ENCODE measurements around the gene MILR1. TPM values are rescaled to one million over a fixed set of nuclear protein-coding genes. Genes with fewer than 3 reads are reported as not detected.
A peak's percentile ranks its signal among the peaks of the same experiment; 100 is the strongest.
"Not testable (repeated sequence)": the region's sequence is repeated elsewhere in the genome, so short reads cannot be mapped to it uniquely, and the experiment has no call there.

Gene MILR1
- total and polyA plus RNA-seq, 4 donors: 1.2 to 3.8 (median 1.9) TPM

GRCh38 chr17:64495300-64495699 is 46.4 kb downstream of the MILR1 start:
- Histone ChIP-seq H3K36me3 (ENCODE audit: control insufficient read depth in 4 of 4, insufficient read depth in 3 of 4, low read depth in 1 of 4, low read length in 3 of 4) (peaks cover 6 to 30% (median 22%) of the 10 kb centered on the region in 4 donors), H3K4me1 (ENCODE audit: control insufficient read depth in 4 of 4, insufficient read depth in 4 of 4, low read length in 3 of 4) (peaks cover 6 to 41% (median 32%) of the 10 kb centered on the region in 4 donors)
- H3K27ac ChIP-seq (ENCODE audit: low read depth in 1 of 2, low read length in 2 of 2); DNase-seq (ENCODE audit: low spot score); H3K27me3 ChIP-seq (ENCODE audit: control insufficient read depth in 4 of 4, insufficient read depth in 4 of 4, low read length in 3 of 4); H3K9me3 ChIP-seq (ENCODE audit: control insufficient read depth in 4 of 4, low read length in 3 of 4); H3K9ac ChIP-seq (ENCODE audit: low read depth in 1 of 2, low read length in 2 of 2); H3K4me3 ChIP-seq (ENCODE audit: low read depth in 1 of 3, low read length in 3 of 3): not testable (repeated sequence)
- WGBS: 93% methylated on average over 5 of the region's 5 CpGs

- peak overlapping the region; percentile 4 to 36 for H3K9ac ChIP-seq (ENCODE audit: low read depth in 1 of 2, low read length in 2 of 2)
- no peaks in the 10 kb centered on the region for H3K27me3 ChIP-seq (ENCODE audit: control insufficient read depth in 4 of 4, insufficient read depth in 4 of 4, low read length in 3 of 4)
- no peak for TF ChIP-seq ZBTB33 (IDR thresholded peaks at IDR 0.05)
- TF ChIP-seq FOXA1 (IDR thresholded peaks at IDR 0.05): no peak
- no peak for TF ChIP-seq NR2F2 (IDR thresholded peaks at IDR 0.05)
- no peak for TF ChIP-seq HNF4G (IDR thresholded peaks at IDR 0.05)
- TF ChIP-seq ATF3 (IDR thresholded peaks at IDR 0.05): no peak
- TF ChIP-seq GABPA (IDR thresholded peaks at IDR 0.05 in 1 of 2, conservative IDR thresholded peaks at IDR 0.05 in 1 of 2): no peak
- TF ChIP-seq CTCF (IDR thresholded peaks at IDR 0.05; ENCODE audit: low read depth, low read length, missing input control): no peak
- TF ChIP-seq RAD21 (IDR thresholded peaks at IDR 0.05): no peak
- TF ChIP-seq SP1 (IDR thresholded peaks at IDR 0.05): no peak
- no peak for TF ChIP-seq YY1 (IDR thresholded peaks at IDR 0.05)
- no peak for TF ChIP-seq EGR1 (IDR thresholded peaks at IDR 0.05; ENCODE audit: low read depth in 2 of 2)
- TF ChIP-seq JUND (IDR thresholded peaks at IDR 0.05): no peak
- TF ChIP-seq HNF4A (conservative IDR thresholded peaks at IDR 0.05): no peak
- no peak for TF ChIP-seq RXRA (IDR thresholded peaks at IDR 0.05)
- TF ChIP-seq TAF1 (conservative IDR thresholded peaks at IDR 0.05): no peak
- TF ChIP-seq FOXA2 (IDR thresholded peaks at IDR 0.05): no peak
- TF ChIP-seq MAX (IDR thresholded peaks at IDR 0.05): no peak
- no peak for TF ChIP-seq REST (IDR thresholded peaks at IDR 0.05)
- H3K27ac ChIP-seq (ENCODE audit: low read depth in 1 of 2, low read length in 2 of 2): peak overlapping the region; percentile 83 to 90
- peaks cover 8 to 49% (median 36%) of the 10 kb centered on the region in 4 donors for H3K4me1 ChIP-seq (ENCODE audit: control insufficient read depth in 4 of 4, insufficient read depth in 4 of 4, low read length in 3 of 4)
- peak overlapping the region; percentile 88 to 94 (median 93) for H3K4me3 ChIP-seq (ENCODE audit: low read depth in 1 of 3, low read length in 3 of 3)
- WGBS: 1% methylated on average over 20 of the region's 20 CpGs
- no peak for DNase-seq (ENCODE audit: low spot score)
- H3K36me3 ChIP-seq (ENCODE audit: control insufficient read depth in 4 of 4, insufficient read depth in 3 of 4, low read depth in 1 of 4, low read length in 3 of 4): peaks cover 8 to 36% (median 30%) of the 10 kb centered on the region in 4 donors
- no peaks in the 10 kb centered on the region for H3K9me3 ChIP-seq (ENCODE audit: control insufficient read depth in 4 of 4, low read length in 3 of 4)
These were observed 47.5 kb downstream of the MILR1 start for GRCh38 chr17:64496348-64496785.

All from liver (tissue), 9 donors.